GM21367 (cell line): Measurements from ENCODE around the gene PBRM1.
"Not testable (repeated sequence)": the region's sequence is repeated elsewhere in the genome, so short reads cannot be mapped to it uniquely, and the experiment has no call there.

ENCODE experiments used
- ATAC-seq: cut with Tn5 transposase; IDR thresholded peaks from one replicate; pipeline ENCODE4 v1.9.1; 2021; ENCODE audit not compliant: unreplicated experiment

Gene PBRM1

DNA sequence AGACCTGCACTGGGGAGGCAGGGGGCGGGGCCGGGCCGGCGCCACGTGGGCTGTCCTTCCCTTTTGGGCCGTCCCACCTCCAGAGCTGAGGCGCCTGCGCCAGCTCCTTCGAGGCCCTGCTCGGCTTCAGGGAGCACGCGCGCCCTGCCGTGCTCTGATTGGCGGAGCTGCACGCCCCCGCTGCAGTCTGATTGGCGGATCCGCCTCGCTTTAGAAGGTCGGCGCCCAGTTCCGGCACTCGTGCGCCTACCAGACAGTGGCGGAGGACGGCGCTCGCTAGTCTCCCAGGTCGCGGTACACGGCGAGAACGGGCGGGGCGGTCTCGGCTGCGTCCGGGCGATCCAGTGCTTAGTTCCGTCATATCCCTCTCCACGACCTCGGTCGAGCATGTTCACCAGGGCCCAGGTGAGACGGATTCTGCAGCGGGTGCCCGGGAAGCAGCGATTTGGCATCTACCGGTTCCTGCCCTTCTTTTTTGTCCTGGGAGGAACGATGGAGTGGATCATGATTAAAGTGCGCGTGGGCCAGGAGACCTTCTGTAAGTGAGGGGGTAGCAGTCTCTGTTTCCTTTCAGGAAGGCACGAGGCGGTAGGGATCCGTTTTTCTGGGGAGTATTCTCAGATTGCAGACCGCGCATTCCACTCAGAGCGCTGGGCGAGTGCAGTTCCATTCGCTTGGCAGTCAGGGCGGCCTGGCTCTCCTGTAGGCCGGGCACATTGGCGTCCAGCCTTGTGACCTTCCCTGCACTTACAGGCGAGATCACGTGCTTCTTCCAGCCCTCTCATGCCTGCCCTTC, 149.1 kb downstream of the PBRM1 start, which contains the start of gene UQCC5:
UQCC5 (plus strand) TSS at position 237 of the 796 bp plus-strand sequence; CDS start at position 388, 151 bp downstream.
- peak; percentile 83 for ATAC-seq

GRCh38 chr3:52536112-52536368, 149.7 kb downstream of the PBRM1 start:
- no peak for ATAC-seq

DNA sequence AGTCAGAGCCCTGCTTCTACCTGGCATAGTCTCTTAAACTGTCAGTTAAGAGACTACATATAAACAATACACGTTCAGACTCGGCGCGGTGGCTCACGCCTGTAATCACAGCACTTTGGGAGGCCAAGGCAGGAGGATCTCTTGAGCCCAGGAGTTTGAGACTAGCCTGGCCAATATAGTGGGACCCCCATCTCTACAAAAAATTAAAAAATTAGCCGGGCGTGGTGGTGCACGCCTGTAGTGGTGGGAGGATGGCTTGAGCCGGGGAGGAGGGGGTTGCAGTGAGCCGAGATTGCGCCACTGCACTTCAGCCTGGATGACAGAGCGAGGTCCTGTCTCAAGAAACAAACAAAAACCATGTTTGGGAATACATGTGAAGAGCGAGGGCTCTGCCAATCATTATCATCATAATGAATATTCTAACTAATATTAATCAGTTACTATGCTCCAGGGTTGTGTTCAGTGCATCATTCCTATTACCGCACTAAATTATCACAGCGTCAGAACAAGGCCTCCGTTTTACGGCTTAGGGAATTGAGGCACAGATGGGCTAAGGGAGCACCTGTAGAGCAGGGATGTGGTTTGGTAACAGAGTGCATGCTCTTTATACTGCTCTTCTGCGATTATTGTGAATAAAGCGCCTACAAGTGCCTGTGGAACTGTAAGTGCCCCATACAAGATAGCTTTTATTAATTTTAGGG, 150.2 kb downstream of the PBRM1 start:
- ATAC-seq: no peak

GRCh38 chr3:52534281-52535183, 151.2 kb downstream of the PBRM1 start:
- no peak for ATAC-seq

GRCh38 chr3:52533623-52534280, 152.0 kb downstream of the PBRM1 start, which contains the start of gene NT5DC2:
NT5DC2 (minus strand) TSS chr3:52533857; CDS start chr3:52533737, 120 bp downstream.
- ATAC-seq: peak; percentile 25

GRCh38 chr3:52532838-52533622, 152.7 kb downstream of the PBRM1 start:
- no peak for ATAC-seq

DNA sequence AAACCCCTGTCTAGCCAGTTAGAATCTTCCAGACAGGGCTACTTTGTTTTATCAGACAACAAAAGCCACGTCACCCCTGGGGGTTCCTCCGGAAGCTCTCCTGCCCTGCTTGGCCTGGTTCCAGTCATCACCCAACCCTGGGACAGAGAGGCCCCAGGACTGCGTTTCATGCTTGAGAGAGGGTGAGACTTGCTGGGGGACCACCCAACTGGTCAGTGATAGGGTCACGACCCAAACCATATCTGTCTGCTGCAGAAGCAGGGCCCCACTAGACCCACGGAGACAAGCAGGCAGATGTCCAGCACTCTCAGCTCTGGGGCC, 153.2 kb downstream of the PBRM1 start:
- no peak for ATAC-seq

DNA sequence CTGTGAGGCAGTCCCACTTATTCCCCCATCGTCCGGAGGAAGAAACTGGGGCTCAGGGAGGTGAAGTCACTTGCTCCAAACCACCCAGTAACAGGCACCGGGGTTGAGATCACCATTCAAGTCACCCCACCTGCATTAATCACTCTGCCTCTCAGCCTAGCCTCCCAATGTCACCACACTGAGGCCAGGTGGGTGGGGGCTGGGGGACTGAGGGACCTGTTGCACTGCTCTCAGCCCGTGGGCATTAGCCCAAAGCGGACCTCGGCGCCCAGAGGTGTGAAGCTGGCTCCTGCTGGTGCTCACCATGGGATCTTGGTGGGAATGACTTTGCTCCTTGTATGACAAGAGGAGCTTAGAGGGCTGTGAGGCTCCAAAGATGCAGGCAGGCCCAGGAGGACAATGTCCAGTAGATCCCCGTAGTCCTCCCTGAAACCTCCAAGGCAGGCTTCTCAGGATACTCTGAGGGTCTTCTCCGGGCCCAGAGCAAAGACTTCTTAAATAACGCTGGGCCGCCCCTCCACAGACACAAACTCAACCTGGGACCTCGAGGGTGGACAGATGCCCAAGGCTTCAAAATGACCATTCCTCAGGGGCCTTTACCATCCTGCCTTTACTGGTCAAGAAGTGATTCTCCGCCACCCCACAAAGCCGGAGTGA, 153.7 kb downstream of the PBRM1 start:
- no peak for ATAC-seq

GRCh38 chr3:52530918-52531826, 154.5 kb downstream of the PBRM1 start:
- ATAC-seq: no peak

DNA sequence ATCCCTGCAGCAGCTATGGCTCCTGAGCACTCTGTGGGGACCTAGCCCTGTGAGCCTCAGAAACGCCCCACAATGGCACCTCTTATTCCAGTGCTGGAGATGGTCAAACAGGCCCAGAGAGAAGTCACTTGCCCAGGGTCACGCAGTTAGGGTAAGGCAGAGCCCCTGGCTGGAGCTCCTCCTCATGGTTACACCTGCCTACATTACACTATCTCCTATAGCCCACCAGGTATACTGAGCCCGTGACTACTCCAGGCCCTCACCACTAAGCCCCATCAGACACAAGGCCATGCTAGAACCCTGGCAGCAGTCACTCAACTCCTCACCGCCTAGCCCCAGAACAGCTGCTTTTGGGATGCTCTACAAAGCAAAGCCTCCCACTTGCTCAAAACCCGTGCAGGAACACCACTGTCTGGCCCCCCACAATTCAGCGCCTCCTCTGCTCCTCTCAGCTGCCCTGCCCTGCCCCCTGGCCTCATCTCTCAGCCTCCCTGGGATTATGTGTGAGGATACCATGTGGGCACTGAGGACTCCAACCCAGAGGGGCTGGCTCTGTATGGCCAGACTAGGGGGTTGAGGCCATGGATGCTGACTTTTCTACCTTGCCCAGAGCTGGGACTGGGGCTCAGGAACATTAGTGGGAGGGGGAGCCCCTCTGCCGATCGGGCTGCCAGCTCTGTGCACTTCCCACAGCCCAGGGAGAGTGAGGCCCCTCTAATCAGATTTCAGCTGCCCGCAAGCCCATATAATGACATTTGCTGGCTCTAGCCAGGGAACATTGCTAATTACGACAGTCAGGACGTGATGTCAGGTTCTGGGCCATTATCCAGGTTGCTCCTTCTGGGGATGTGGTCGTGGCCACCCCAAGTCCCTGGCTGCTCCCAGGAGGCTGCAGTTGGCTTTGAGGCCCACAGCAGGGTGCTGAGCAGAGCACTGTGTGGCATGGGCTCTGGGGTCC, 156.1 kb downstream of the PBRM1 start:
- no peak for ATAC-seq

- ATAC-seq: no peak
These were observed 156.9 kb downstream of the PBRM1 start for GRCh38 chr3:52528586-52529375.

DNA sequence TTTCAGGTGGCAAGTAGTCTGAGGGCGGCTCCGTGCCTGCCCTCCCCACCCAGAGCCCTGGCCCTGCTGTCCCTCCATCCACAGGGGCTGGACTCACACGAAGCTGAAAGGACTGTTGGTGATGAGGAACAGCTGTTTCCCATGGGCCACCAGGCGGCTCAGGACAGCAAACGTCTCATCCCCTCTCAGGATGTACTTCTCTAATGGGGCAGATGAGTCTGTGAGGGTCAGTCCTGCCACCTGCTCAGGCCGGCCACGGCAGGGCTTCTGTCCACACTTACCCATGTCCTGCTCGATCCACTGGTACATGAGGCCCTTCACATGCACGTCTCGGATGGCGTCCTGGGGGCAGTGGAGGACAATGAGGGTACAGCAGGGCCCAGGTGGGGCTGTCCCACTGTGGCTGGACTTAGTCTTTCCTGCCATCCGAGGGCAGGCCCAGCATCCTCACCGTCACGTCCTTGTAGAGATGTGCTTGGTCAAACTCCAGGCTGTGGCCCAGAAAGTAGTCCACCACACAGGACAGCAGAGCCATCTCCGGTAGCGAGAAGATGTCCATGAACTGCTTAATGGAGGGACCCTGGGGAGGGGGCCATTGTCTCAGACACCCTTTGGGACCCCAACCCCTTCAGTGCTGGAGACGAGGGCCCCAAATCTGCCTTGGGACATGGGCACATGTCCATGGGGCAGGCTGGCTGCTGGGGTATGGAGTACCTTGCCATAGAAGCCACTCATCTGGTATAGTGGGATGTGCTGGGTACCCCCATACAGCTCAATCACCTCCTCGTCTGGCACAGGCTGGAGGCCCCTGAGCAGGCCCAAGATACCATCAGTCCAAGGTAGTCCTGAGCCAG, 157.8 kb downstream of the PBRM1 start:
- no peak for ATAC-seq

DNA sequence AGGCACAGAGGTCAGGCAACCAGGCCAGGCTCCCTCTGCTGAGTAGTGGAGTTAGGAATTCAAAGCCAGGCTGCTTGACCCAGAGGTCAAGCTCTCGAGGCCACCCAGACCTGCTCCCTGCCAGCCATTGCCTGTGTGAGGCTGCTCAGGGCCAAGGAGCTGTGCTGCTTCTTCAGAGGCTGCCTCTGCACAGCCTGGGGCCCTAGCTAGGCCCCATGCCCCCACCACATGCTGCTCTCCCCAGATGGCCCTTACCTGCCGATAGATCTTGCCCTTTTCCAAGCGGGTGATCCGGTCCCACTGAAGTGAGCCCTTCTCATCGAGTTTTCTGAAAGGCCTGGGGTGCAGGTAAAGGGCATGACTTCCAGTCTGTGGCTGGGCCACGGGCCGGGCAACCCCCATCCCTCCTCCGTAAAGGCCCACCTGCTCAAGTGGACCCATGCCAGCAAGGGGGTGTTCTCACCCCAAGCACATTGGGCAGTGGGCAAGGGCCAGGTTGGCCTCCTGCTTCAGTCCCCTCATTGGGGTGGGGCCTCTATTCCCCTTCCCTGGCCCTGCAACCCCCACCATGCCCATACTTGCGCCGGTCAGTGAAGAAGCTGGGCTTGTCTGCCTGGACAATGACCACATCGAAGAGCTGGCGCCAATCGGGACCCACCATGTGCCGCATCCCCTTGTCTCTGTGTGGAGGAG, 158.5 kb downstream of the PBRM1 start:
- ATAC-seq: no peak

DNA sequence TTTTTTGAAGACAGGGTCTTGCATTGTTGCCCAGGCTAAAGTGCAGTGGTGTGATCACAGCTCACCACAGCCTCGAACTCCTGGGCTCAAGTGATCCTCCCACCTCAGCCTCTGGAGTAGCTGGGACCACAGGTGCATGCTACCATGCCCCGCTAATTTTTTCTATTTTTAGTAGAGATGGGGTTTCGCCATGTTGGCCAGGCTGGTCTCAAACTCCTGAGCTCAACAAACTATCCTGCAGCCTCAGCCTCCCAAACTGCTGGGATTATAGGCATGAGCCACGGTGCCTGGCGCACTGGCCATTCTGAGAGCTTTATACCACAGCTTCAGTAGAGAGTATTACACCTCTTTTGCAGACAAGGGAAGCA, 159.1 kb downstream of the PBRM1 start:
- not testable (repeated sequence) for ATAC-seq
